PC-9 (cell line): Measurements from ENCODE around the gene OTOP1. TPM values are rescaled to one million over a fixed set of nuclear protein-coding genes. Genes with fewer than 3 reads are reported as not detected.
"Not testable (repeated sequence)": the region's sequence is repeated elsewhere in the genome, so short reads cannot be mapped to it uniquely, and the experiment has no call there.

Source experiments
- BruUV-seq: library from RNA; stranded (reverse); fragments of 400-500 nt; replicated peaks from 2 replicates; lab custom pipeline; 2021; lab: Mats Ljungman, UMichigan
- CTCF ChIA-PET: fragments of 300-600 bp; sonication (Branson Sonifier 250); formaldehyde crosslinking; loops from one replicate; lab custom pipeline; 2022; ENCODE audit warnings: antibody characterized with exemption; lab: Charles Lee
- POLR2A ChIA-PET: fragments of 300-600 bp; sonication (Branson Sonifier 250); formaldehyde crosslinking; loops from one replicate; lab custom pipeline; 2022; ENCODE audit warnings: antibody characterized with exemption; ENCODE audit not compliant: unreplicated experiment; lab: Charles Lee
- DNase-seq, 2 experiments: peaks; one replicate each; pipeline versions ENCODE4 v3.0.0 to v3.0.0-alpha.2; 2015 to 2022; ENCODE audit warnings: mixed read lengths in 1 of 2
- H2AFZ ChIP-seq: fragments of 200-600 bp; sonication (generic); 2 replicates; pipeline ENCODE4 v1.8.1; 2017; ENCODE audit warnings: antibody characterized with exemption
- H3F3A ChIP-seq: fragments of 200-600 bp; sonication (generic); 2 replicates; pipeline ENCODE4 v1.8.1; 2017; ENCODE audit warnings: antibody characterized with exemption, mild to moderate bottlenecking, low read depth; ENCODE audit not compliant: insufficient read depth
- H3K27ac ChIP-seq: fragments of 200-600 bp; sonication (generic); 2 replicates; pipeline ENCODE4 v1.6.1; 2016; ENCODE audit warnings: mixed run types
- H3K27me3 ChIP-seq: fragments of 200-600 bp; sonication (generic); 2 replicates; pipeline ENCODE4 v1.6.1; 2016; ENCODE audit warnings: low read depth, mixed run types; ENCODE audit not compliant: insufficient read depth
- H3K36me3 ChIP-seq: fragments of 200-600 bp; sonication (generic); 2 replicates; pipeline ENCODE4 v1.6.1; 2016; ENCODE audit warnings: low read depth, mixed run types
- H3K4me1 ChIP-seq: fragments of 200-600 bp; sonication (generic); replicated peaks from 2 replicates; pipeline ENCODE4 v1.6.1; 2016; ENCODE audit warnings: mixed run types; ENCODE audit not compliant: insufficient read depth
- H3K4me2 ChIP-seq: fragments of 200-600 bp; sonication (generic); 2 replicates; pipeline ENCODE4 v1.6.1; 2017; ENCODE audit warnings: mixed run types
- H3K4me3 ChIP-seq: fragments of 200-600 bp; sonication (generic); 2 replicates; pipeline ENCODE4 v1.6.1; 2016; ENCODE audit warnings: mixed run types
- H3K79me2 ChIP-seq: fragments of 200-600 bp; sonication (generic); 2 replicates; pipeline ENCODE4 v1.6.1; 2017; ENCODE audit warnings: low read depth, mixed run types
- H3K9me2 ChIP-seq: fragments of 200-600 bp; sonication (generic); 2 replicates; pipeline ENCODE4 v1.8.1; 2017; ENCODE audit warnings: mild to moderate bottlenecking; ENCODE audit not compliant: insufficient read depth
- H3K9me3 ChIP-seq: fragments of 200-600 bp; sonication (generic); 2 replicates; pipeline ENCODE4 v1.8.1; 2016; ENCODE audit warnings: low read depth; ENCODE audit not compliant: insufficient read depth
- H4K20me1 ChIP-seq: fragments of 200-600 bp; sonication (generic); 2 replicates; pipeline ENCODE4 v1.8.1; 2017; ENCODE audit not compliant: insufficient read depth
- EZH2 ChIP-seq: fragments of 200-600 bp; sonication (generic); IDR thresholded peaks from 2 replicates; pipeline ENCODE4 v1.8.0; 2017; ENCODE audit warnings: antibody characterized with exemption, low read depth
- intact Hi-C: fragments of 100-400 bp; cut with micrococcal nuclease; formaldehyde crosslinking; loops from one replicate; pipeline ENCODE4 v1.10.0; 2022; ENCODE audit not compliant: unreplicated experiment
- total RNA-seq: library from RNA; stranded (reverse); gene quantifications from 2 replicates; pipeline ENCODE4 v1.2.3, GENCODE V29; 2021
- TF ChIP-seq, protein P1 (sequence below): fragments of 200-600 bp; sonication (generic); conservative IDR thresholded peaks from 2 replicates; pipeline ENCODE4 v1.6.1; 2017; ENCODE audit warnings: mixed run types, antibody characterized with exemption, mild to moderate bottlenecking, moderate library complexity

The OTOP1 gene
- total RNA-seq, 1 experiment from 2014 or later = not detected

DNA sequence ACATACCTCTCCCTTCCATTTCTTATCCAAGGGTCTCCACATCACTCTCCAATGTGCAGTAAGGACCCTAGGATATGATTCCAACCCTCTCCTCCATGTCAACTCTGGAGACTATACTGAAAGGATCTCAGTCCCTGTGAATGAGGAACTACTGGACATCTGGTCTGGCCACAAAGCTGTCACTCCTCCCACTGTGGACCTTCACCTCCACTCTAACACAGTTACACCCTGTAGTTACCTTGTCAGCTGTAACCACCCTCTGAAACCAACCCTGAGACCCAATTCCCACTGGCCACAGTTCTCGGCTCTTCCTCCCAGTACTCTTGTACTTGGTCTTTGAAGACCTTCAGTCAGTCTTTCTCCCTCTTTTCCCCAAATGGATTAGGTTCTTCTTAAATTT lies 18.4 kb upstream of the OTOP1 start:
- H3K4me3 ChIP-seq = no peak overlapping the region
- no peaks in the 10 kb centered on the region for H3K36me3 ChIP-seq
- intact Hi-C loops = no loop called here
- 0 out of 2 replicates have a peak, but pooled peaks cover 12% of the 10 kb centered on the region for H3K4me1 ChIP-seq
- BruUV-seq = no TSS peak
- no peak overlapping the region for H3K4me2 ChIP-seq
- no peaks in the 10 kb centered on the region for H3K9me2 ChIP-seq
- H3K27ac ChIP-seq = no peak overlapping the region
- H4K20me1 ChIP-seq = no peaks in the 10 kb centered on the region
- ChIA-PET CTCF (no interaction called here), POLR2A (no interaction called here)
- no peak for TF ChIP-seq EZH2
- TF ChIP-seq, protein P1, sequence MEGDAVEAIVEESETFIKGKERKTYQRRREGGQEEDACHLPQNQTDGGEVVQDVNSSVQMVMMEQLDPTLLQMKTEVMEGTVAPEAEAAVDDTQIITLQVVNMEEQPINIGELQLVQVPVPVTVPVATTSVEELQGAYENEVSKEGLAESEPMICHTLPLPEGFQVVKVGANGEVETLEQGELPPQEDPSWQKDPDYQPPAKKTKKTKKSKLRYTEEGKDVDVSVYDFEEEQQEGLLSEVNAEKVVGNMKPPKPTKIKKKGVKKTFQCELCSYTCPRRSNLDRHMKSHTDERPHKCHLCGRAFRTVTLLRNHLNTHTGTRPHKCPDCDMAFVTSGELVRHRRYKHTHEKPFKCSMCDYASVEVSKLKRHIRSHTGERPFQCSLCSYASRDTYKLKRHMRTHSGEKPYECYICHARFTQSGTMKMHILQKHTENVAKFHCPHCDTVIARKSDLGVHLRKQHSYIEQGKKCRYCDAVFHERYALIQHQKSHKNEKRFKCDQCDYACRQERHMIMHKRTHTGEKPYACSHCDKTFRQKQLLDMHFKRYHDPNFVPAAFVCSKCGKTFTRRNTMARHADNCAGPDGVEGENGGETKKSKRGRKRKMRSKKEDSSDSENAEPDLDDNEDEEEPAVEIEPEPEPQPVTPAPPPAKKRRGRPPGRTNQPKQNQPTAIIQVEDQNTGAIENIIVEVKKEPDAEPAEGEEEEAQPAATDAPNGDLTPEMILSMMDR = no peak
- H2AFZ ChIP-seq = no peak overlapping the region
- H3K79me2 ChIP-seq = peaks cover 9% of the 10 kb centered on the region
- DNase-seq = no peak
- no peaks in the 10 kb centered on the region for H3K9me3 ChIP-seq
- H3F3A ChIP-seq = no peaks in the 10 kb centered on the region
- no peaks in the 10 kb centered on the region for H3K27me3 ChIP-seq

DNA sequence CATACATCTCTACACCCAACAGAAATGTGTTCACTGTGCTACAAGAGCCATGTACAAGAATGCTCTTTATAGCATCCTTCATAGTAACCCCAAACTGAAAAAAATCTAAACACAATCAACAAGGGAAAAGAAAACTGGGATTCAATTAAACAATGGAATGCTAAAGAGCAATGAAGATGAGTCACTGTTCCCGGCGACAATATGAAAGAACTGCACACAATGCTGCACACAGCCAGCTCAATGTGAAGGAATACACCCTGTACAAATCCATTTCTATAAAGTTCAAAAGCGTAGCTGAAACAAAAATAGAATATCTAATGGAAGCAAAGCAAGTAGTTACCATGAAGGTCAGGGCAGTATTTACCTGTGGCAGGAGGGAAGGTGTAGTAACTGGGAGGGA lies 12.8 kb upstream of the OTOP1 start:
- H4K20me1 ChIP-seq, H2AFZ ChIP-seq, H3K9me3 ChIP-seq, DNase-seq, POLR2A ChIA-PET, H3K9me2 ChIP-seq, H3F3A ChIP-seq, H3K27me3 ChIP-seq, H3K79me2 ChIP-seq, CTCF ChIA-PET, intact Hi-C loops, H3K4me3 ChIP-seq, H3K36me3 ChIP-seq, H3K4me2 ChIP-seq, H3K4me1 ChIP-seq, BruUV-seq, H3K27ac ChIP-seq: not testable (repeated sequence)

DNA sequence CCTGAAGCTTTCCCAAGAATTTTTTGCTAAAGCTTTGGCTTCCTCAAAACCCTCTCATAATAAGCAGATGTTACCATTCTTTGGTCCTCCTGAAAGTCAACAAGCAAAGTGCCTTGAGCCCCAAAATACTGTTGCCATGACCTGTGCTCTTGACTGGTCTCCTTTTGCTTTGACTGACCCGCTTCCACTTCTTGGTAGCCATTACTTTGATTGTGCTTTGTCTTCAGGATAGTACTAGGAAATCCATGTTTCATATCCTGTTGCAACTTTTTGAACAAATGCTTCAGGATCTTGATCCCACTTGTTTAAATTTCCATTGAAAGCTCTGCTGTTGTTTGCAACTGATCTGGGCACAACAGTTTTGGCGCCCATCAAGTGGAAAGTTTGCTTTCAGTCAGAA lies 6.9 kb upstream of the OTOP1 start:
- CTCF ChIA-PET = no interaction called here
- no peaks in the 10 kb centered on the region for H3K36me3 ChIP-seq
- H3K4me2 ChIP-seq = no peak overlapping the region
- no peak overlapping the region for H3K4me3 ChIP-seq
- DNase-seq = no peak
- POLR2A ChIA-PET = no interaction called here
- intact Hi-C loops = no loop called here
- H4K20me1 ChIP-seq = no peaks in the 10 kb centered on the region
- no peaks in the 10 kb centered on the region for H3K9me3 ChIP-seq
- no peak for TF ChIP-seq EZH2
- TF ChIP-seq, protein P1 = no peak
- H3K9me2 ChIP-seq = no peaks in the 10 kb centered on the region
- H3K79me2 ChIP-seq = no peaks in the 10 kb centered on the region
- TSS peak; percentile 6 for BruUV-seq
- no peak overlapping the region for H3K27ac ChIP-seq
- H3F3A ChIP-seq = no peaks in the 10 kb centered on the region
- H3K4me1 ChIP-seq = no peaks in the 10 kb centered on the region
- H2AFZ ChIP-seq = no peak overlapping the region
- H3K27me3 ChIP-seq = 0 out of 2 replicates have a peak, but pooled peaks cover 6% of the 10 kb centered on the region

DNA sequence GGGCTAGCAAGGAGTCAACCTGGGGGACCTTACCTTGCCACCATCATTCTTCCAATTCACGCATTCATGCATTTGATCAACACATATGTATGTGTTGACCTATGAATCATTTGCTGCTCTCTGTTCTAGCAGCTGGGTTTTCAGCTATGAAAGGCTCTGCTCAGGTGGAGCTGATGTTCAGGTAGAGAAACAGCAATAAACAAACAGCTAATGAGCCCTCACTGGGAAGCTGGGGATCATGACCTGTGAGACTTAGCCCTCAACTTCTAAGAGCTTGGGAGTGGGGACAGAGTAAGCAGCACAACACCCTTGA lies 1.6 kb upstream of the OTOP1 start:
- no TSS peak for BruUV-seq
- Histone ChIP-seq H3K4me3 (no peak overlapping the region), H3K4me1 (no peaks in the 10 kb centered on the region), H4K20me1 (no peaks in the 10 kb centered on the region), H3K27ac (no peak overlapping the region), H3K79me2 (no peaks in the 10 kb centered on the region), H3K36me3 (no peaks in the 10 kb centered on the region), H3K9me3 (no peaks in the 10 kb centered on the region), H3K4me2 (no peak overlapping the region), H2AFZ (no peak overlapping the region), H3K9me2 (no peaks in the 10 kb centered on the region), H3F3A (no peaks in the 10 kb centered on the region), H3K27me3 (peaks cover 19% of the 10 kb centered on the region)
- no peak for DNase-seq
- ChIA-PET POLR2A (no interaction called here), CTCF (no interaction called here)
- intact Hi-C loops = no loop called here
- TF ChIP-seq, protein P1 = no peak
- TF ChIP-seq EZH2 = no peak
